SK-N-SH (cell line): ENCODE data around the gene CD81. TPM values are rescaled to one million over a fixed set of nuclear protein-coding genes. Genes with fewer than 3 reads are reported as not detected.

ENCODE experiments used
- CTCF ChIA-PET: fragments of 300-600, 350-600 bp; formaldehyde crosslinking; extraction: SDS; loops from one replicate; lab custom pipeline; 2021; lab: Yijun Ruan, JAX
- POLR2A ChIA-PET: fragments of 350-600 bp; sonication (Branson Sonifier 250); formaldehyde crosslinking; extraction: SDS; loops from one replicate; lab custom pipeline; 2020; ENCODE audit warnings: antibody characterized with exemption, inconsistent platforms; lab: Yijun Ruan, JAX
- DNase-seq: peaks from one replicate; pipeline ENCODE4 v3.0.0; 2012
- H2AFZ ChIP-seq: fragments of 200-600 bp; sonication (generic); 2 replicates; pipeline ENCODE4 v1.8.1; 2016; ENCODE audit warnings: antibody characterized with exemption, mild to moderate bottlenecking, low read depth
- H3F3A ChIP-seq: fragments of 200-600 bp; sonication (generic); replicated peaks from 2 replicates; pipeline ENCODE3; 2016; ENCODE audit warnings: antibody characterized with exemption, mild to moderate bottlenecking; ENCODE audit not compliant: insufficient read depth
- H3K27ac ChIP-seq, 2 experiments: fragments of 200-500 bp in 1 of 2; fragments of 200-600 bp in 1 of 2; sonication (Bioruptor generic) in 1 of 2; sonication (generic), shearing (Covaris generic) in 1 of 2; 2 replicates each; pipeline versions ENCODE4 v1.5.1 to v1.6.1; 2014 to 2016; ENCODE audit warnings: low read depth in 2 of 2, inconsistent platforms in 1 of 2, low read length in 1 of 2, mild to moderate bottlenecking in 1 of 2, mixed read lengths in 1 of 2
- H3K27me3 ChIP-seq: fragments of 200-600 bp; sonication (generic), shearing (Covaris generic); 2 replicates; pipeline ENCODE4 v1.6.1; 2016; ENCODE audit warnings: mixed run types; ENCODE audit not compliant: insufficient read depth
- H3K36me3 ChIP-seq, 2 experiments: fragments of 200-500 bp in 1 of 2; fragments of 200-600 bp in 1 of 2; sonication (Bioruptor generic) in 1 of 2; sonication (generic) in 1 of 2; replicated peaks in 1 of 2; 2 replicates each; pipeline versions ENCODE3 to v1.5.1; 2014 to 2016; ENCODE audit warnings: low read length in 1 of 2, mild to moderate bottlenecking in 1 of 2; ENCODE audit not compliant: insufficient read depth in 2 of 2, control insufficient read depth in 1 of 2
- H3K4me1 ChIP-seq, 2 experiments: fragments of 200-500 bp in 1 of 2; fragments of 200-600 bp in 1 of 2; sonication (Bioruptor generic) in 1 of 2; sonication (generic), shearing (Covaris generic) in 1 of 2; 2 replicates each; pipeline versions ENCODE4 v1.5.1 to v1.6.1; 2014 to 2016; ENCODE audit warnings: low read depth in 1 of 2, low read length in 1 of 2, mixed run types in 1 of 2; ENCODE audit not compliant: insufficient read depth in 2 of 2, control insufficient read depth in 1 of 2
- H3K4me2 ChIP-seq: fragments of 200-600 bp; sonication (generic), shearing (Covaris generic); 2 replicates; pipeline ENCODE4 v1.6.1; 2017; ENCODE audit warnings: mixed run types
- H3K4me3 ChIP-seq, 2 experiments: fragments of 200-500 bp in 1 of 2; fragments of 200-600 bp in 1 of 2; sonication (Bioruptor generic) in 1 of 2; sonication (generic), shearing (Covaris generic) in 1 of 2; 2 replicates each; pipeline versions ENCODE4 v1.5.1 to v1.8.1; 2014 to 2016; ENCODE audit warnings: low read depth in 2 of 2, inconsistent platforms in 1 of 2, low read length in 1 of 2, mild to moderate bottlenecking in 1 of 2, mixed read lengths in 1 of 2, moderate library complexity in 1 of 2
- H3K79me2 ChIP-seq: fragments of 200-600 bp; sonication (generic); 2 replicates; pipeline ENCODE4 v1.8.1; 2017; ENCODE audit warnings: mild to moderate bottlenecking; ENCODE audit not compliant: insufficient read depth
- H3K9ac ChIP-seq: fragments of 200-600 bp; sonication (generic); 2 replicates; pipeline ENCODE4 v1.6.1; 2017; ENCODE audit warnings: mixed run types
- H3K9me2 ChIP-seq: fragments of 200-600 bp; sonication (generic); 2 replicates; pipeline ENCODE4 v1.6.1; 2017; ENCODE audit warnings: mixed run types
- H3K9me3 ChIP-seq: fragments of 200-600 bp; sonication (generic); 2 replicates; pipeline ENCODE4 v1.6.1; 2017; ENCODE audit warnings: mixed run types, mild to moderate bottlenecking, moderate library complexity
- H4K20me1 ChIP-seq: fragments of 200-600 bp; sonication (generic); 2 replicates; pipeline ENCODE4 v1.6.1; 2017; ENCODE audit warnings: mild to moderate bottlenecking, mixed run types; ENCODE audit not compliant: insufficient read depth
- CTCF ChIP-seq: fragments of 200-600 bp; sonication (generic); IDR thresholded peaks from 2 replicates; pipeline ENCODE4 v1.6.1; 2017; ENCODE audit warnings: antibody characterized with exemption, mild to moderate bottlenecking, moderate library complexity
- EZH2phosphoT487 ChIP-seq: fragments of 200-600 bp; sonication (generic); IDR thresholded peaks from 2 replicates; pipeline ENCODE4 v1.6.1; 2017; ENCODE audit warnings: low read depth, mixed run types, mild to moderate bottlenecking, antibody characterized with exemption, moderate library complexity, borderline replicate concordance
- GABPA ChIP-seq: IDR thresholded peaks from 2 replicates; pipeline ENCODE4 v1.4.0; 2012; ENCODE audit warnings: low read depth, mild to moderate bottlenecking
- JUND ChIP-seq: IDR thresholded peaks from 2 replicates; pipeline ENCODE4 v1.4.0; 2012
- MAX ChIP-seq: IDR thresholded peaks from 2 replicates; pipeline ENCODE4 v1.4.0; 2012; ENCODE audit warnings: low read depth
- NRF1 ChIP-seq: IDR thresholded peaks from 2 replicates; pipeline ENCODE4 v1.6.1; 2012; ENCODE audit warnings: low read depth, mild to moderate bottlenecking, low read length
- RAD21 ChIP-seq: IDR thresholded peaks from 2 replicates; pipeline ENCODE4 v1.6.1; 2012; ENCODE audit warnings: mild to moderate bottlenecking, low read length
- RXRA ChIP-seq: IDR thresholded peaks from 2 replicates; pipeline ENCODE4 v1.4.0; 2012; ENCODE audit warnings: low read depth, mild to moderate bottlenecking, borderline replicate concordance
- SMC3 ChIP-seq: IDR thresholded peaks from 2 replicates; pipeline ENCODE4 v1.6.1; 2012; ENCODE audit warnings: low read depth, low read length, improper control_type of control experiment
- USF1 ChIP-seq: IDR thresholded peaks from 2 replicates; pipeline ENCODE4 v1.4.0; 2012; ENCODE audit warnings: low read depth, borderline replicate concordance
- WGBS: methylation state at CpG from one replicate; pipeline ENCODE4 v1.1.6; 2017; ENCODE audit warnings: low lambda C conversion rate; 5-methylcytosine and 5-hydroxymethylcytosine counted together
- polyA plus RNA-seq, 3 experiments: library from polyadenylated mRNA; depleted of rRNA; stranded (reverse); fragments of >200 nt; gene quantifications; 2 replicates each; pipeline ENCODE4 v1.2.3, GENCODE V29; 2012
- TF ChIP-seq, protein P1 (sequence below): IDR thresholded peaks from 2 replicates; pipeline ENCODE4; 2012

Gene CD81
- polyA plus RNA-seq, 1 of the 3 experiments (the other 2 are of a cell fraction): 517 TPM

DNA sequence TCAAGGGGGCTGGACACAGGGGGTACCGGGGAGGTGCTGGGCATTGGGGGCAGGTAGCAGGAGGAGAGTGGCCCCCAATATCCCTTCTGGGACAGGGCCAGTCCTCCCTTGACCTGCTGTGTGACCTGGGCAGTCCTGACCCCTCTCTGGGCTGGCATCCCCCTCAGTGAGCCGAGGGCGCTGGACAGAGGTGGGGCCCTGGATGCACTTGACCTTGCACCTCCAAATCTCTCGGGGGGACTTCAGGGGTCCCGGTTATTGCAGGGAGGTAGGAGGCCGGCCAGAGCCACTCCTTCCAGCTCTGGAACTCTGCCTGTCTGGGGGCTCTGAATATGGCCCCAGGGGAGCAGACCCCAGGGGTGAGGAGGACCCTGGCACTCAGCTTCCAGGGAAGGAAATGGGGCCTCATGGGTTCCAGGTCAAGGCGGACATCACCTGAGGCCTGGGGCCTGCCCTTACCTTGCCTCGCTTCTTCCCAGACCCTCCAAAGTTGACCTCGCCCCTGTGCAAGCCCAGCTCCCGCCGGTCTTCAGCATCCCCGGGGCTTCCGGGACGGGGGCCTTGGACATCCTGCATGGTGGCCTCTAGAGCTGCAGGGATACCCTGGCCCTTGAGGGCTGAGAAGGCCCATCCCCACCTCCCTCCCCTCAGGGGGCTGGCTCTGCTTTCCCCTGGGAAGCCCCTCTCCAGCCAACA, 45.5 kb downstream of the CD81 start:
- TF ChIP-seq GABPA (no peak), USF1 (no peak), RAD21 (no peak), MAX (no peak), JUND (no peak), SMC3 (no peak), RXRA (no peak), EZH2phosphoT487 (no peak), CTCF (no peak), NRF1 (no peak)
- TF ChIP-seq, protein P1, sequence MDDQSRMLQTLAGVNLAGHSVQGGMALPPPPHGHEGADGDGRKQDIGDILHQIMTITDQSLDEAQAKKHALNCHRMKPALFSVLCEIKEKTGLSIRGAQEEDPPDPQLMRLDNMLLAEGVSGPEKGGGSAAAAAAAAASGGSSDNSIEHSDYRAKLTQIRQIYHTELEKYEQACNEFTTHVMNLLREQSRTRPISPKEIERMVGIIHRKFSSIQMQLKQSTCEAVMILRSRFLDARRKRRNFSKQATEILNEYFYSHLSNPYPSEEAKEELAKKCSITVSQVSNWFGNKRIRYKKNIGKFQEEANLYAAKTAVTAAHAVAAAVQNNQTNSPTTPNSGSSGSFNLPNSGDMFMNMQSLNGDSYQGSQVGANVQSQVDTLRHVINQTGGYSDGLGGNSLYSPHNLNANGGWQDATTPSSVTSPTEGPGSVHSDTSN: no peak
- Histone ChIP-seq H3K36me3 (no peaks in the 10 kb centered on the region), H3K9me3 (no peaks in the 10 kb centered on the region), H3K4me3 (no peak overlapping the region), H3F3A (no peaks in the 10 kb centered on the region), H3K27me3 (no peaks in the 10 kb centered on the region), H2AFZ (no peak overlapping the region), H3K9ac (no peak overlapping the region), H3K79me2 (no peaks in the 10 kb centered on the region), H3K27ac (no peak overlapping the region), H4K20me1 (no peaks in the 10 kb centered on the region), H3K9me2 (no peaks in the 10 kb centered on the region), H3K4me1 (no peaks in the 10 kb centered on the region; a peak in 1 of 4 replicates), H3K4me2 (no peak overlapping the region)
- ChIA-PET POLR2A (no interaction called here), CTCF (interaction anchor here (0.5 to 11.8 kb wide), 11 partner anchors 23 to 467 kb away, joined by 3 to 461 read pairs (median 14); partner anchors contain the start of genes C11orf21, CDKN1C and TSPAN32)
- no peak for DNase-seq
- 67% methylated on average over 8 of the region's 14 CpGs for WGBS
